GM12878 (cell line): ENCODE measurements around the gene ZFPM1. TPM values are rescaled to one million over a fixed set of nuclear protein-coding genes. Genes with fewer than 3 reads are reported as not detected.
A peak's percentile ranks its signal among the peaks of the same experiment; 100 is the strongest.

ENCODE experiments used
- CBFB ChIP-seq: IDR thresholded peaks from 2 replicates; pipeline ENCODE4 v1.6.1; 2016; ENCODE audit warnings: antibody characterized with exemption, low read depth
- CBX5 ChIP-seq: sonication (generic); IDR thresholded peaks from 2 replicates; pipeline ENCODE4 v1.6.1; 2016; ENCODE audit warnings: low read depth, moderate library complexity, mild to moderate bottlenecking, inconsistent platforms
- ETV6 ChIP-seq, 2 experiments: fragments of 450-650 bp in 1 of 2; IDR thresholded peaks in 1 of 2; conservative IDR thresholded peaks in 1 of 2; 2 replicates each; pipeline ENCODE4 v1.6.1; 2014; ENCODE audit warnings: antibody characterized with exemption in 1 of 2, borderline replicate concordance in 1 of 2, low read depth in 1 of 2, mild to moderate bottlenecking in 1 of 2, moderate library complexity in 1 of 2
- FOXM1 ChIP-seq: IDR thresholded peaks from 2 replicates; pipeline ENCODE4 v1.6.1; 2012; ENCODE audit warnings: low read depth, mild to moderate bottlenecking, inconsistent platforms, low read length, moderate library complexity
- HDAC6 ChIP-seq: fragments of 200-600 bp; sonication (generic); IDR thresholded peaks from one replicate; pipeline ENCODE4 v1.8.0; 2017; ENCODE audit warnings: antibody characterized with exemption; ENCODE audit not compliant: unreplicated experiment
- JUNB ChIP-seq: IDR thresholded peaks from 2 replicates; pipeline ENCODE4 v1.6.1; 2016; ENCODE audit warnings: antibody characterized with exemption, mild to moderate bottlenecking
- JUND ChIP-seq: IDR thresholded peaks from 2 replicates; pipeline ENCODE4 v1.6.1; 2012; ENCODE audit warnings: low read depth, mild to moderate bottlenecking, low read length, improper control_type of control experiment, moderate library complexity
- KAT2A ChIP-seq: conservative IDR thresholded peaks from 2 replicates; pipeline ENCODE4 v1.6.1; 2011; ENCODE audit warnings: low read depth, low read length; ENCODE audit not compliant: control insufficient read depth
- KDM1A ChIP-seq: fragments of 200-600 bp; sonication (generic); IDR thresholded peaks from 2 replicates; pipeline ENCODE4 v1.6.1; 2016; ENCODE audit warnings: borderline replicate concordance
- MTA3 ChIP-seq: IDR thresholded peaks from 2 replicates; pipeline ENCODE4 v1.6.1; 2012; ENCODE audit warnings: low read length, inconsistent platforms, borderline replicate concordance
- MYC ChIP-seq: IDR thresholded peaks from 2 replicates; pipeline ENCODE4 v1.6.1; 2011; ENCODE audit warnings: mild to moderate bottlenecking, low read length, moderate library complexity, inconsistent platforms; ENCODE audit not compliant: insufficient read depth, insufficient replicate concordance, insufficient read length, severe bottlenecking
- NFXL1 ChIP-seq: fragments of 450-650 bp; IDR thresholded peaks from 2 replicates; pipeline ENCODE4 v1.6.1; 2017; ENCODE audit warnings: antibody characterized with exemption, mild to moderate bottlenecking, borderline replicate concordance
- NR2F1 ChIP-seq: fragments of 450-650 bp; conservative IDR thresholded peaks from 2 replicates; pipeline ENCODE4 v1.6.1; 2017; ENCODE audit warnings: mild to moderate bottlenecking
- NRF1 ChIP-seq: conservative IDR thresholded peaks from 2 replicates; pipeline ENCODE4 v1.6.1; 2011; ENCODE audit warnings: mild to moderate bottlenecking, low read depth, low read length, improper control_type of control experiment
- PBX3 ChIP-seq: IDR thresholded peaks from 2 replicates; pipeline ENCODE4 v1.6.1; 2011; ENCODE audit warnings: mild to moderate bottlenecking, low read depth, low read length, moderate library complexity; ENCODE audit not compliant: insufficient replicate concordance
- RFX5 ChIP-seq: IDR thresholded peaks from 2 replicates; pipeline ENCODE4 v1.6.1; 2011; ENCODE audit warnings: low read depth, low read length, improper control_type of control experiment
- SMAD1 ChIP-seq: fragments of 450-650 bp; IDR thresholded peaks from 2 replicates; pipeline ENCODE4 v1.6.1; 2018; ENCODE audit warnings: mild to moderate bottlenecking, low read depth; ENCODE audit not compliant: partially characterized antibody
- TARDBP ChIP-seq: IDR thresholded peaks from 2 replicates; pipeline ENCODE4 v1.6.1; 2016; ENCODE audit warnings: borderline replicate concordance
- ZNF207 ChIP-seq: fragments of 450-650 bp; IDR thresholded peaks from 2 replicates; pipeline ENCODE4 v1.6.1; 2014; ENCODE audit warnings: antibody characterized with exemption, mild to moderate bottlenecking, borderline replicate concordance
- ZNF384 ChIP-seq: IDR thresholded peaks from 2 replicates; pipeline ENCODE4 v1.6.1; 2012; ENCODE audit warnings: low read depth, mild to moderate bottlenecking, low read length, improper control_type of control experiment, borderline replicate concordance
- ZNF592 ChIP-seq: fragments of 450-650 bp; IDR thresholded peaks from 2 replicates; pipeline ENCODE4 v1.6.1; 2017; ENCODE audit warnings: mild to moderate bottlenecking, moderate library complexity
- polyA plus RNA-seq, 11 experiments: library from polyadenylated mRNA; depleted of rRNA in 4 of 11; unstranded in 6 of 11; stranded (reverse) in 5 of 11; fragments of >200 nt; fragmentation: Nextera tagmentation in 4 of 11; fragmentation: Illumina TruSeq in 1 of 11; extraction: Ambion mirVana in 4 of 11; extraction: Trizol in 1 of 11; gene quantifications; 1 replicate in 1 of 11; 2 replicates in 10 of 11; pipeline versions ENCODE4 v1.2.1 to v1.2.3, GENCODE V29; 2011 to 2016; ENCODE audit warnings: inconsistent platforms in 2 of 11, missing spikeins in 2 of 11, low read depth in 1 of 11
- total RNA-seq, 4 experiments: library from RNA; depleted of rRNA in 3 of 4; stranded (reverse); fragments of >200 nt in 3 of 4; fragmentation: Illumina TruSeq in 1 of 4; extraction: Trizol in 1 of 4; gene quantifications; 2 replicates each; pipeline versions ENCODE4 v1.2.1 to v1.2.3, GENCODE V29; 2013 to 2021
- TF ChIP-seq, protein P1 (sequence below): fragments of 450-650 bp; IDR thresholded peaks from 2 replicates; pipeline ENCODE4 v1.6.1; 2017; ENCODE audit warnings: antibody characterized with exemption, mild to moderate bottlenecking, moderate library complexity

Gene ZFPM1
- total and polyA plus RNA-seq, 10 of the 15 experiments (the other 5 are each of a cell fraction or from before 2014, with no cell fraction given) = 0.02 to 5.1 (median 0.30) TPM

DNA sequence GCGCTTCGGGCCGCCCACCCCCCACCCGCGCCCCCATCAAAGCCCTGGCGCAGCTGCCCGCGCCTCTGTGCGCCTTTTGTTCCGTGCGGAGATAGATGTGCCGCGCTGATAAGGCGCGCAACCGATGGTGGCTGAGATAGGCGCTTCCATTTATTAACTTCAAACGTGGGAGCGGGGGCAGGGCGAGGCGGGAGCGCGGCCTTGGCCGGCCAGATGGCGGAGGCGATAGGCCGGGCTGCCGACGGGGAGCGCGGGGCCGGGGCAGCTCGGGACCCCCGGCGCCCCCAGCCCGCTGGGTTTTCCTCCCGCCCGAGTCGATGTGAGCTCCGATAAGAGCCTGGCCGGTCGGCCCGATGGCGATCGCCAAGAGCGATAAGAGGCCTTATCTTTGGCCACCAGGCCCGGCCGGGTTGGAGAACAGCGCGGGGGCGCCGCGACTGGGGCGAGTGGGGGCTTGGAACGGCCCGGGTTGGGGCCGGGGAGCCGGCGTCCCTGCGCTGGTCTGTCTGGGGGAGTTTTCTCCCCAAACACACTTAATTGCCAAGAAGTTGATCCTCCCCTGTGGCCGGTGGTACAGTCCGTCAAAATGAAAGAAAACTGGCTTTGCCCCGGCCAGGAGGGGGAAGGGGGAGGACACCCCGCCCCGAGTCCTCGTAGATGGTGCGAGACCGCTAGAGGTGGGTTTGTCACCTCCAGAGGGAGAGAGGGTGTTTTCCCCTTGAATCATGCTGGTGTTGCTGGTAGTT, 2.7 kb downstream of the ZFPM1 start (continued):
- TF ChIP-seq JUNB (no peak), PBX3 (no peak), CBFB (no peak), ZNF592 (no peak), ETV6 (conservative IDR thresholded peaks at IDR 0.05 in 1 of 2, IDR thresholded peaks at IDR 0.05 in 1 of 2; ENCODE audit: borderline replicate concordance in 1 of 2, low read depth in 1 of 2) (no peak), KAT2A (no peak), CBX5 (no peak), FOXM1 (no peak), MTA3 (no peak), SMAD1 (no peak), KDM1A (no peak), TARDBP (no peak), HDAC6 (no peak), ZNF207 (no peak), NRF1 (no peak), NFXL1 (no peak), NR2F1 (peak; percentile 63), RFX5 (no peak), MYC (no peak), ZNF384 (no peak), JUND (peak; percentile 84)
- TF ChIP-seq, protein P1, sequence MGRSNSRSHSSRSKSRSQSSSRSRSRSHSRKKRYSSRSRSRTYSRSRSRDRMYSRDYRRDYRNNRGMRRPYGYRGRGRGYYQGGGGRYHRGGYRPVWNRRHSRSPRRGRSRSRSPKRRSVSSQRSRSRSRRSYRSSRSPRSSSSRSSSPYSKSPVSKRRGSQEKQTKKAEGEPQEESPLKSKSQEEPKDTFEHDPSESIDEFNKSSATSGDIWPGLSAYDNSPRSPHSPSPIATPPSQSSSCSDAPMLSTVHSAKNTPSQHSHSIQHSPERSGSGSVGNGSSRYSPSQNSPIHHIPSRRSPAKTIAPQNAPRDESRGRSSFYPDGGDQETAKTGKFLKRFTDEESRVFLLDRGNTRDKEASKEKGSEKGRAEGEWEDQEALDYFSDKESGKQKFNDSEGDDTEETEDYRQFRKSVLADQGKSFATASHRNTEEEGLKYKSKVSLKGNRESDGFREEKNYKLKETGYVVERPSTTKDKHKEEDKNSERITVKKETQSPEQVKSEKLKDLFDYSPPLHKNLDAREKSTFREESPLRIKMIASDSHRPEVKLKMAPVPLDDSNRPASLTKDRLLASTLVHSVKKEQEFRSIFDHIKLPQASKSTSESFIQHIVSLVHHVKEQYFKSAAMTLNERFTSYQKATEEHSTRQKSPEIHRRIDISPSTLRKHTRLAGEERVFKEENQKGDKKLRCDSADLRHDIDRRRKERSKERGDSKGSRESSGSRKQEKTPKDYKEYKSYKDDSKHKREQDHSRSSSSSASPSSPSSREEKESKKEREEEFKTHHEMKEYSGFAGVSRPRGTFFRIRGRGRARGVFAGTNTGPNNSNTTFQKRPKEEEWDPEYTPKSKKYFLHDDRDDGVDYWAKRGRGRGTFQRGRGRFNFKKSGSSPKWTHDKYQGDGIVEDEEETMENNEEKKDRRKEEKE = peak; percentile 75
